HT1080 (cell line): ENCODE data around the gene NSFL1C. TPM values are rescaled to one million over a fixed set of nuclear protein-coding genes. Genes with fewer than 3 reads are reported as not detected.

Experiments
- DNase-seq: peaks from one replicate; pipeline ENCODE4 v3.0.0-alpha.2; 2015; ENCODE audit warnings: low read depth
- total RNA-seq: library from RNA; depleted of rRNA; stranded (reverse); fragments of >200 nt; shearing (Covaris generic); gene quantifications from 2 replicates; pipeline ENCODE4 v1.2.3, GENCODE V29; 2014

NSFL1C gene
- total RNA-seq, 1 experiment from 2014 or later = 48.4 TPM

- DNase-seq = no peak
These were observed 3.8 kb downstream of the NSFL1C start for GRCh38 chr20:1462834-1463233.

GRCh38 chr20:1462001-1462400 is 4.6 kb downstream of the NSFL1C start:
- DNase-seq = no peak

GRCh38 chr20:1460275-1460674 is 6.4 kb downstream of the NSFL1C start:
- no peak for DNase-seq

- no peak for DNase-seq
These were observed 8.7 kb downstream of the NSFL1C start for GRCh38 chr20:1457992-1458391.

- no peak for DNase-seq
These were observed 10.3 kb downstream of the NSFL1C start for GRCh38 chr20:1456300-1456699.

GRCh38 chr20:1450926-1451491 is 15.6 kb downstream of the NSFL1C start:
- DNase-seq = no peak

GRCh38 chr20:1449370-1449769 is 17.3 kb downstream of the NSFL1C start:
- DNase-seq = no peak

GRCh38 chr20:1448081-1448620 is 18.5 kb downstream of the NSFL1C start:
- no peak for DNase-seq

GRCh38 chr20:1446536-1446935 is 20.1 kb downstream of the NSFL1C start:
- no peak for DNase-seq

- DNase-seq = no peak
These were observed 23.6 kb downstream of the NSFL1C start for GRCh38 chr20:1443085-1443484.

GRCh38 chr20:1442304-1442703 is 24.3 kb downstream of the NSFL1C start:
- no peak for DNase-seq

GRCh38 chr20:1441133-1441532 is 25.5 kb downstream of the NSFL1C start:
- no peak for DNase-seq

- no peak for DNase-seq
These were observed 26.6 kb downstream of the NSFL1C start for GRCh38 chr20:1440024-1440423.

- no peak for DNase-seq
These were observed 28.3 kb downstream of the NSFL1C start for GRCh38 chr20:1438361-1438760.

- DNase-seq = peak; percentile 55
These were observed 29.3 kb downstream of the NSFL1C start for GRCh38 chr20:1437235-1437904.

- DNase-seq = no peak
These were observed 30.4 kb downstream of the NSFL1C start for GRCh38 chr20:1436263-1436662.

- no peak for DNase-seq
These were observed 31.3 kb downstream of the NSFL1C start for GRCh38 chr20:1435337-1435699.

- peak; percentile 91 for DNase-seq
These were observed 31.9 kb downstream of the NSFL1C start for GRCh38 chr20:1434571-1435336.

GRCh38 chr20:1431158-1431557 is 35.5 kb downstream of the NSFL1C start:
- DNase-seq = no peak

GRCh38 chr20:1430004-1430451 is 36.6 kb downstream of the NSFL1C start:
- no peak for DNase-seq

- no peak for DNase-seq
These were observed 37.4 kb downstream of the NSFL1C start for GRCh38 chr20:1429143-1429728.
